ENCODE measurements around the gene TAF8.

DNA sequence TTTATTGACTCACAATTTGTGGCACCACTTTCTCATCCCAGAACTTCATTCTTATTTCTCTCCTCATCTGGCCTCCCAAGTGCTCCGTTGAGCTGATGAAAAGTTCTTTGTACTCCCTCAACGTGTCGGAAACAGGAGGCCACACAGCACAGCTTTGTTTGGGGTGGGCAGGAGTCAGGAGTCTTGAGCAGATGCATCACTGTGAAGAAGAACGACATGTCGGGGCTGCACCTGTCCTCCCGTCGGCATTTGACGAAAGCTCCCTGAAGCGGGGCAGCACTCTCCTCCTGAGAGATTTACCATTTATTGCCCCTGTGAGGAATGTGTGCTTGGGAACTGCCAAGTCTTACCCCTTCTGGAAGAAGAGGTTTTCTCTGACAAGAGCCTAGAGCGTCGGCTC, 28.1 kb downstream of the TAF8 start:
- TF ChIP-seq BHLHE40 (IDR thresholded peaks at IDR 0.05; ENCODE audit: borderline replicate concordance) = no peak
- TF ChIP-seq ELF4 (IDR thresholded peaks at IDR 0.05) = no peak
- TF ChIP-seq TARDBP (IDR thresholded peaks at IDR 0.05) = no peak
- TF ChIP-seq HDGF (IDR thresholded peaks at IDR 0.05; ENCODE audit: borderline replicate concordance) = no peak
- TF ChIP-seq PKNOX1 (IDR thresholded peaks at IDR 0.05) = no peak
- TF ChIP-seq FOXK2 (IDR thresholded peaks at IDR 0.05) = no peak
